HG03139 (cell line): ENCODE data around the gene METTL5.
"Not testable (repeated sequence)": the region's sequence is repeated elsewhere in the genome, so short reads cannot be mapped to it uniquely, and the experiment has no call there.

Experiments used
- ATAC-seq: cut with Tn5 transposase; IDR thresholded peaks from one replicate; pipeline ENCODE4 v1.9.1; 2021; ENCODE audit not compliant: unreplicated experiment

Gene METTL5

DNA sequence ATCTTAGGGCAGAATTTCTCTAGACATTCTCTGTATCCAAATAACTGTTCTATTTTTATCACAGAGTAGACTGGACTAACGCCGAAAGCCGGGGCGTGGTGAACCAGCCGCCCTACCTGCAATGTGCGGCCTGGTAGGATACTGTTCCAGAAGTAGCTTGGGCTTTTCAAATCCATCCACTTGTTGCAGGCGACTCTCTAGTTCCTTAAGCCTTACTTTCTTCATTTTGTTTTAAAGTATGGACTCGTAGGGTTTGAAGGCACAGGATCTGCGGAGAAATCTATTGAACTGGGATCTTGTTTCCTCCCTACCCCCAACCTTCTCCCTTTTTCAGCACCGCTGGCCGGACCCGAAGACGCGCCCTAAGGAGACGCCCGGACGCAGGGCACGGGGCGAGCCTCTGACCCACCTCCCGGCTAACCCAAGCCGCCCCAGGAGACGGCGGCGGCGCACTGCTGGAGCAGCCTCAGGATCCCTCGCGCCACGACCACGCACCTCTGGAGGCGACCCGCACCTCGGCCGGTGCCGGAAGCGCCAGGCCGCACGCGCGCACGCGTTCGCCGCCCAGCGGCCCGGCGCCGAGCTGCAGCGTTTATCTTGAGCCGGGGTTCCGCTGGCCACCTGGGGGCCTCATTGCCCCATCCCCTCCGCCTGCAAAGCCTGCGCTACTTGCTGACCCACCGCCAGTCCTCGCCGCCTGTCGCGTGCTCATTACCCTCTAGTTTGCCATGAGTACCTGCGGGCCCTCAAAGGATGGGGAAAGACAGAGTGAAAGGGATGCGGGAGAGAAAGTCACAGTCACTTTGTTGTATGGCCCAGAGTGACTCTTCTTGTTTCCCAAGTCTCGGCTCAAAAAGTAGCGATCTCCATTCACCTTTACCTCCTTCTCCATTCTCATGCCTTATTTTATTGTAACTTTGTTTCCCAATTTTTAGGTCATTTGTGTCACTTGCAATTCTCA lies at the start of gene METTL5:
Gene METTL5, minus strand, starts transcription at position 533 of the 961 bp plus-strand sequence. Its CDS starts 308 bp downstream, at position 225.
- ATAC-seq = peak; percentile 49

DNA sequence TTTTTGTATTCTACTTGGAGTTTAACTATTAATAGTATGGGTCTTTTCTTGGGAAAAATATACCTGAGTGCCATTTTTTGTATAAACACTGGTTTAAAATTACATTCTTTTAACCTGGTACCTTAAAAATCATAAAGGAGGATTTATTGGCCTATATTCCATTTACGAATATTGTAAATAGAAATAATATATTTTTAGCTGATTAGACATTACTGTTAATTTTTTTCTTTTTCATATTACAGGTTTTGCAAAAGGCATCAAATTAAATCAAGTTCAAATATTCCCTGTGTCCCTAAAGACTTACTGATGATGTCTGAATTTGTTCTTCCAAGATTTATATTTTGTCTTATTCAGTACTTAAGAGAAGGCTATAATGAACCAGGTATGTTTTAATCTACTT lies 47.3 kb upstream of the METTL5 start:
- no peak for ATAC-seq

DNA sequence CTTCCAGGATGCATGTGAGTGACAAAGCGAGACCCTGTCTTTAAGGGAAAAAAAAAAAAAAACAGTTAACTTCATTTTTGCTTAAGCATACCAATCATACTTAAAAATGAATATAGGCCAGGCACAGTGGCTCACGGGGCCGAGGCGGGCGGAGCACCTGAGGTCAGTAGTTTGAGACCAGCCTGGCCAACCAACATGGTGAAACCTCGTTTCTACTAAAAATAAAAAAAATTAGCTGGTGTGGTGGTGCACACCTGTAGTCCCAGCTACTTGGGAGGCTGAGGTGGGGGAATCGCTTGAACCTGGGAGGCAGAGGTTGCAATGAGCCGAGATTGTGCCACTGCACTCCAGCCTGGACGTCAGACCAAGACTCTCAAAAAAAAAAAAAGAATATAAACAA lies 46.7 kb upstream of the METTL5 start:
- not testable (repeated sequence) for ATAC-seq

DNA sequence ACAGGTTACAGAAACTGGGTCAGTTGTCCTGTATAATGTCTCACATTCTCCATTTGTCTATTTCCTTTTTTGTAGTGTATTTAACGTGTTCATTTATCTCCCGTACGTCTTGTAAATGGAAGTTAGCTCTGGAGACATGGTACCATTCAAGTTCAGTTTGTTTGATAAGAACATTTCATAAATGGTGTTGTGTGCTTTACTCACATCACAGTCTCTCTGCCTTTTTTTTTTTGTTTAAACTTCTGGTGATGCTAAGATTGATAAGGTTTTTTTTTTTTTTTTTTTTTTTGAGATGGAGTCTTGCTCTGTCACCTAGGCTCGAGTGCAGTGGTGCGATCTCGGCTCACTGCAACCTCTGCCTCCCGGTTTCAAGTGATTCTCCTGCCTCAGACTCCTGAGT lies 44.2 kb upstream of the METTL5 start:
- ATAC-seq = no peak

DNA sequence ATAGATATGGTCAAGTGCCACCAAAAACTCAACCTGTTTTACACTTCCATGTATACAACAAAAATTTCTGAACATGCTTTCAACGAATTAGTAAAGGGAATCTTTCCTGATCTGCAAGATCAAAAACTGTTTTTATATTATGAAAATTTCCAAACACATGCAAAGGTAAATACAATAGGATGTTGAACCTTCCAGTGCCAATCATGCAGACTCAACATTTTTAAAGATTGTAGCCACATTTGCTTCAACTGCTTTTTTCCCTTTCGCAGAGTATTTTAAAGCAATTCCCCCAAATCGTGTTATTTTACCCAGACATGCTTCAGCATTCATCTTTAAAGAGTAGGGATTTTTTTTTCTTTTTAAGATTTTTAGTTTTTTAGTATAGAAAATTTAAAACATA lies 42.9 kb upstream of the METTL5 start:
- ATAC-seq = no peak

DNA sequence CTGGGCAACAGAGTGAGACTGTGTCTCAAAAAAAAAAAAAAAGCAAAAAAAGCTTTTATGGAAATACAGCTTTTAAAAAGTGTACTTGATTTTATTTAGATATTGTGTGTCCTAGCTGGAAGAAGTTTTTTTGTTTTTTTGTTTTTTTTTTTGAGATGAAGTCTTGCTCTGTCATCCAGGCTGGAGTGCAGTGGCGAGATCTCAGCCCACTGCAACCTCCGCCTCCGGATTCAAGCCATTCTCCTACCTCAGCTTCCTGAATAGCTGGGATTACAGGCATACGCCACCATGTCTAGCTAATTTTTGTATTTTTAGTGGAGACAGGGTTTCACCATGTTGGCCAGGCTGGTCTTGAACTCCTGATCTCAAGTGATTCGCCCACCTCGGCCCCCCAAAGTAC lies 41.5 kb upstream of the METTL5 start:
- not testable (repeated sequence) for ATAC-seq

DNA sequence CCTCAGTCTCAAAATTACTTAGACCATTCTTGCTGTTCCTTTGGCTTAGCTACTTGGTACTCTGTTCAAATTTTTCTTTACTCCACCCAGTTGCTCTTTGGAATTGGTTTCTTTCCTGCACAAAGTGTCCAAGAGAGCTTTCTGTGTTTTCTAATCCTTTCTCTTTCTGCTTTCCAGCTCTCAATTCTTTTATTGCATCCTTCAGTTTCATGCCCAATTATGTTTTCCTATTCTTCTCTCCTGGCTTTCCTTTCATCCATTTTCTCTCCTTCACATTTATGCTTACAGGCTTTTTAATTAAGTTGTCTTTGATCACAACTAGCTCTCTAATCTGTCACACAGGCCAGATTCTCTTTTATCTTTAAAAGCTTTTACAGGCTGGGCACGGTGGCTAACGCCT lies 40.8 kb upstream of the METTL5 start:
- no peak for ATAC-seq

DNA sequence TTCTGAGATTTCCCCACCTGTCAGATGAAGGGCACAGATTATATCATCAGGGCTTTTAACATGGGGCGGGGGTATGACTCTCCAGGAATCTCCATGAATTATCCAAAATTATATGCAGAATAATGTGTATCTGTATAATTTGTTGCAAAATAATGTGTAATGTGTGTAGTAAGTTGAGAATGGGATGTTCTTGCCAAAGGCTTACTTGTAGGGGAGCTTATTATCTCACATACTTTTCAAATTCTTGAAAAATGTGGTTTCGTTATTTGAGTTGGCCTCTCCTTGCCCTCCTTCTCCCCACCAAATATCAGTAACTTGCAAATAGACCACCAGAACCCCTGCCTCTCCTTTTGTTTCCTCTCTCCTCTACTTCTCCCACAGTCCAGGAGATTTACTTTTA lies 38.1 kb upstream of the METTL5 start:
- ATAC-seq = no peak

DNA sequence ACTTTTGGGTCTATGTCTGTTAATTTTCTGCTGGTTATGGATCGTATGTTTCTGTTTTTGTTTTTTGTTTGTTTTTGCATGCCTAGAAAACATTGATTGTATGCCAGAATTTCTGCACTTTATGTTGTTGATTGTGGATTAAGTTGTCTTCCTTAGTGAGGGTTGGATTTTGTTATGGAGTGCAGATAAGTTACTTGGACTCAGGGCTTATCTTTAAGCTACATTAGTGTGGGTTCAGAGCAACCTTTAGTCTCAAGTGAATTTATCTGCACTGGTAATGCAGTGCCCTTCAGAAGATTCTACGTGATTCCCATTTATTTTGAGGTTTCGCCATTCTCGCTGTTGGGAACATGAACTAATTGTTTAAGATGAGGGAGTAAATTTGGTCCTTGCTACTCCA lies 35.4 kb upstream of the METTL5 start:
- ATAC-seq = no peak

DNA sequence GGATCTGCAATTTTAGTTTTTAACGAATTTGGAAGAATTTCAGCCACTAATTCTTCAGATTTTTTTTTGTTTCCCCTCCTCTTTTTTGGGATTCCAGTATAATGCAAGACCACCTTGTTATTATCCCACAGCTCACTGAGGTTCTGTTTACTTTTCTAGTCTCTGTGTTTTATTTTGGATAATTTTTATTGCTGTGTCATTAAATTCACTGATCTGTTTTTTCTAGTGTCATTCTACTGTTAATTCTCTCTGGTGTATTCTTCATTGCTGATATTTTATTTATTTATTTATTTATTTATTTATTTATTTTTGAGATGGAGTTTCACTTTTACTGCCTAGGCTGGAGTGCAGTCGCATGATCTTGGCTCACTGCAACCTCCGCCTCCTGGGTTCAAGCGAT lies 34.7 kb upstream of the METTL5 start:
- ATAC-seq = no peak

DNA sequence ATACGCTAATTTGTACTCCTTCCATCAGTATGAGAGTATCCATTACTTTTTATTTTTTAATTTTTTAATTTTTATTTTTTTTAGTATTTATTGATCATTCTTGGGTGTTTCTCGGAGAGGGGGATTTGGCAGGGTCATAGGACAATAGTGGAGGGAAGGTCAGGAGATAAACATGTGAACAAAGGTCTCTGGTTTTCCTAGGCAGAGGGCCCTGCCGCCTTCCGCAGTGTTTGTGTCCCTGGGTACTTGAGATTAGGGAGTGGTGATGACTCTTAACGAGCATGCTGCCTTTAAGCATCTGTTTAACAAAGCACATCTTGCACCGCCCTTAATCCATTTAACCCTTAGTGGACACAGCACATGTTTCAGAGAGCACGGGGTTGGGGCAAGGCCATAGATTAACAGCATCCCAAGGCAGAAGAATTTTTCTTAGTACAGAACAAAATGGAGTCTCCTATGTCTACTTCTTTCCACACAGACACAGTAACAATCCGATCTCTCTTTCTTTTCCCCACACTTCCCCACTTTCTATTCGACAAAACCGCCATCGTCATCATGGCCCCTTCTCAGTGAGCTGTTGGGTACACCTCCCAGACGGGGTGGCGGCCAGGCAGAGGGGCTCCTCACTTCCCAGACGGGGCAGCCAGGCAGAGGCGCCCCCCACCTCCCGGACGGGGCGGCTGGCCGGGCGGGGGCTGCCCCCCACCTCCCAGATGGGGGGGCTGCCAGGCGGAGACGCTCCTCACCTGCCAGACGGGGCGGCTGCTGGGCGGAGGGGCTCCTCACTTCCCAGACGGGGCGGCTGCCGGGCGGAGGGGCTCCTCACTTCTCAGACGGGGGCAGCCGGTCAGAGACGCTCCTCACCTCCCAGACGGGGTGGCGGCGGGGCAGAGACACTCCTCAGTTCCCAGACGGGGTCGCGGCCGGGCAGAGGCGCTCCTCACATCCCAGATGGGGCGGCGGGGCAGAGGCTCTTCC lies 30.9 kb upstream of the METTL5 start:
- ATAC-seq = not testable (repeated sequence)

DNA sequence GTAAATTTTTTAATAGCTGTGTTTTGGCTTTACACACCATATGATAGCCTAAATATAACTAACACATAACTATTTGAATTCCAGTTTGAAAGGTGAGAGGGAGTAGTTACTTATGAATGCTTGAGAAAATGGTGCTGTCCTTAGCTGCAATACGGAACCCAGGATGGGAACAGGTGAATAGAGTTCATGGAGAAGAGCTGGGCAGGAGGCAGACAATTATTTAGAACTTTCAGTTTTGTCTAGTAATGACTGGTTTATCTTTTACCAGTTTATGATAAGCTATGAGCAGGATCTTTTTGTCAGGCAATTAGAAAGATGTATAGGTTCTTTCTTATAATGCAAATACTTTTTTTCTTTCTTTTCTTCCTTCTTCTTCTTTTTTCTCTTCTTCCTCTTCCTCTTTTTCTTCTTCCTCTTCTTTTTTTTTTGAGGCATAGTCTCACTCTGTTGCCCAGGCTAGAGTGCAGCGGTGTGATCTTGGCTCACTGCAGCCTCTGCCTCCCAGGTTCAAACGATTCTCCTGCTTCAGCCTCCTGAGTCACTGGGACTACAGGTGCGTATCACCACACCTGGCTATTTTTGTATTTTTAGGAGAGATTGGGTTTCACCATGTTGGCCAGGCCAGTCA lies 28.4 kb upstream of the METTL5 start:
- no peak for ATAC-seq

DNA sequence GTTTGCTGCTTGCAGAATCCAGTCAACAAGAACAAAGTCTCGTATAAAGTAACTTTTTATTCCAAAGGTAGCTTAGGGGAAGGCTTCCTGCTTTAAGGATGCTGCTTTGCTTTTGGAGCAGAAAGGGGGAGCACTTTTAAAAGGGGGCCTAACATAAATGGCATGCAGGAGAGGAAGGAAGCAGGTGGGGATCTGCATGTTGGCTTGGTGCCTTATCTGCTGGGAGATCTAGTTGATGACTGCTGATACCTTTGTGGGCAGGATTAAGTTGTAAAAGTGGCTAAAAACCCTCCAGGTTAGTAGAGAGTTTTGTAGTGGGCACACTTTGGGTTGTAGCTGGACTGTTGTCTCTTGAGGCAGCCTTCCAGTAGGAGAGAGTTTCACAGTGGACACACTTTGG lies 25.0 kb upstream of the METTL5 start:
- ATAC-seq = no peak

DNA sequence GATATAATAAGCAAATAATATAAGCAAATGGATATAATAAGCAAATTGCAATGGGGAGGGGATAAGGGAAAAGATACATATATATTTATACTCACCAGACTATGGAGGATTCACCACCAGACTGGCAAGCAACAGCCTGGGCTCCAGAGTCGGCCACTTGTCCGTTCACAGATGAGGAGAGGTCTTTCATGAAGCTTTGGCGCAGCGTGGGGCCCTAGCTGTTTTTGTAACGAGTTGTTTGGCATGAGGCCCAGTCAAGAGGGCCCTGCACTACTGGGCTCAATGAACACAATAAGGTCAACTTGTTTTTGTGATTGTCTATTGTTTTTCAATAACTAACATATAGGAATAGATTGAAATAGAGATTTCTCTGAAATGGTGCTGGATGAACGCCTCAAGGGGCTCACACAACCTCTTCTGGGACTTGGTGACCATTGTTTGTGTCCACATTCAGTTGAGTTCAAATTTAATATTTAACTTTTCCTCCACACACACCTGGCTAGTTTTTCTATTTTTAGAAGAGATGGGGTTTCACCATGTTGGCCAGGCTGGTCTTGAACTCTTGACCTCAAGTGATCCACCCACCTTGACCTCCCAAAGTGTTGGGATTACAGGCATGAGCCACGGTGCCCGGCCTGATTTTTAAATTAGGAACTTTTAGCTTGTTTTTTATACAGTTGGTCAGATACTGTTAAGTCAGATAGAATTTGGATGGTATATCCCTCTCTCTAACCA lies 24.4 kb upstream of the METTL5 start:
- ATAC-seq = not testable (repeated sequence)

DNA sequence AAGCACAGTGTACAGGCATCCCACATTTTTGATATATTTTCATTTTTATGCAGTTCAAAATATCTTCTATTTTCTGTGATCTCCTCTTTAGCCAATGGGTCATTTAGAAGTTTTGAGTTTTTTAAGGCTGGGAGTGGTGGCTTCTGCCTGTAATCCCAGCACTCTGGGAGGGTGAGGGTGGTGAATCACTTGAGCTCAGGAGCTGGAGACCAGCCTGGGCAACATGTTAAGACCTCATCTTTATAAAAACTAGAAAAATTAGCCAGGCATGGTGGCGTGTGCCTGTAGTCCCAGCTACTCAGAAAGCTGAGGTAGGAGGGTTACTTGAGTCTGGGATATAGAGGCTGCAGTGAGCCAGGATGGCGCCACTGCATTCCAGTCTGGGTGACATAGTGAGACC lies 20.3 kb upstream of the METTL5 start:
- ATAC-seq = no peak

DNA sequence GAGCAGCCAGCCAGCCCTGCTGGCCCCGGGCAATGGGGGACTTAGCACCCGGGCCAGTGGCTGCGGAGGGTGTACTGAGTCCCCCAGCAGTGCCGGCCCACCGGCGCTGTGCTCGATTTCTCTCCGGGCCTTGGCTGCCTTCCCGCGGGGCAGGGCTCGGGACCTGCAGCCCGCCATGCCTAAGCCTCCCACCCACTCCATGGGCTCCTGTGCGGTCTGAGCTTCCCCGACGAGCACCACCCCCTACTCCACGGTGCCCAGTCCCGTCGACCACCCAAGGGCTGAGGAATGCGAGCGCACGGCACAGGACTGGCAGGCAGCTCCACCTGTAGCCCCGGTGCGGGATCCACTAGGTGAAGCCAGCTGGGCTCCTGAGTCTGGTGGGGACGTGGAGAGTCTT lies 16.9 kb upstream of the METTL5 start:
- ATAC-seq = not testable (repeated sequence)

DNA sequence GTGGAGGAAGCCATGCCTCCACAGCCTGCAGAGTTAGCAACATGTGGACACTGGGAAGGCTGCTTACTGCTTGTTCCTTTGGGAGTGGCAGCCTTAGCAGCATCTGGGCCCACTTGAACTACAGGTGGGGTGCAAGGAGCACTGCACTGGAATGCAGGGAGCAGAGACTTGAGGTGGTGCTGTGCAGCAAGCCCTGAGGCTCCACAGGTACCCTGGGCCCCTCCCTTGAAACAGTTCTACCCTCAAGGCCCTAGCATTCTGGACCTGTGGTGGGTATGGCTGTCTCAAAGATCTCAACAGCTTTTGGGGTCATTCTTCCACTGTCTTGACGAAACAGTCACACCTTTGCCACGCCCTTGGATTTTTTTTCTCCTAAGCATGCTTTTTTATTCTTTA lies 16.0 kb upstream of the METTL5 start:
- no peak for ATAC-seq

DNA sequence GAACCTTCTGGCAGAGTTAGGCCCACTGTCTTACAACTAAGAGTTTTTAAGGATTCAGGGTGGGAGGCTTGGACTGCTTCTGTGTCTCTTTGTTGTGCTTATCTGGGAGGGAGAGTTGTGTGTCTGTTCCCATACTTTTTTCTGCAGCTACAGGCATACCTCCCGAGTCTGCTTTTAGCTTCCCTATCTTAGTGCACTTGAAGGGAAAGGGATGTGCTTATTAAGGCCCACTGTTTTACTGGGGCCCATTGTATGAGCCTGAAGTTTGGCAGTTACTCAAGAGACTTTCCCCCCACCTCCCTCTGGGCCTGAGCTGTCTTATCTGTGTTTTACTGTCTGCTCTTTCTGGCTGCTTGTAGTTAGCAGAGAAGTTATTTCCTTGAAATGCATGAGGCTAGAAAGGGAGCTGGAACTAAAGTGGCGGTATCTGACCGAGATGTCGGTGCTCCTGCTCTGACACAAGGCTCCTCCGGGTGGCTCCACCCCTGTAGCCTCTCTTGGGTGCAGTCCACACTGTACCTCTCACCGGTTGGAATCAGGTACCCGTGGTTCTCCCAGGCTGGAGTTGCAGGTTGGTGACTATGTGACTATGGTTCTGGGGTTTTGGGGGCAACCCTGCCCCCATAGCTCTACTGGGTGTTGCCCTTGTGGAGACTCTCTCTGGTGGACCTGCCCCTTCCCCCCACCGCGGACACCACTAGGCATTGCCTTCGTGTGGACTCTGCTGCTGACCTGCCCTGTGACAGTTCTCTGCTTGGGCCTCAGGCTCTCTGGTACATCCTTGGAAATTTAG lies 15.4 kb upstream of the METTL5 start:
- no peak for ATAC-seq

DNA sequence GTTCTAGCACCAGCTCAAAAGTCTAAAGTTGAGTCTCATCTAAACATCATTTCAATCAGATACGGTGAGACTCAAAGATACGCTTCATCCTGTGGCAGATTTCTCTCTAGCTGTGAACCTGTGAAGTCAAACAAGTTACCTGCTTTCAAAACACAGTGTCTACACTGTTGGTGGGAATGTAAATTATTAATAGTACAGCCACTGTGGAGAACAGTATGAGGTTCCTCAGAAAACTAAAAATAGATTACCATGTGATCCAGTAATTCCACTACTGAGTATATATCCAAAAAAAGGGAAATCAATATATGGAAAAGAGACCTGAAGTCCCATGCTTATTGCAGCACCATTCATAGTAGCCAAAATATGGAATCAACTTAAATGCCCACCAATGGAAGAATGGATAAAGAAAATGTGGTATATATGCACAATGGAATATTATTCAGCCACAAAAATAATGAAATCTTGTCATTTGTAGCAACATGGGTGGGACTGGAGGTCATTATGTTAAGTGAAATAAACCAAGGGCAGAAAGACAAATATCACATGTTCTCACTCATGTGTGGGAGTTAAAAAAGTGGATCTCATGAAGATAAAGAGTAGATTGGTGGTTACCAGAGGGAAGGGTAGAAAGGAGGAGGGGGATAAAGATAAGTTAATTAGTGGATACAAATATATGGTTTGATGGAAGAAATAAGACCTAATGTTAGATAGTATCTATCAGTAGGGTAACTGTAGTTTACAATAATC lies 14.2 kb upstream of the METTL5 start:
- ATAC-seq = no peak
